DOHH2 (cell line): ENCODE measurements around the gene FRS3.

Experiments
- H3F3A ChIP-seq: fragments of 200-600 bp; sonication (generic), shearing (Covaris generic); 2 replicates; pipeline ENCODE4 v1.6.0; 2016; ENCODE audit warnings: antibody characterized with exemption, mild to moderate bottlenecking; ENCODE audit not compliant: control insufficient read depth, insufficient read depth
- H3K27ac ChIP-seq: fragments of 200-600 bp; sonication (generic); 2 replicates; pipeline ENCODE4 v1.5.1; 2014; ENCODE audit warnings: low read depth, mild to moderate bottlenecking, low read length, moderate library complexity
- H3K27me3 ChIP-seq: fragments of 200-600 bp; sonication (generic); 2 replicates; pipeline ENCODE4 v1.6.1; 2014; ENCODE audit warnings: mild to moderate bottlenecking, low read length, mixed read lengths; ENCODE audit not compliant: control insufficient read depth
- H3K36me3 ChIP-seq: fragments of 200-600 bp; sonication (generic); 2 replicates; pipeline ENCODE4 v1.6.1; 2014; ENCODE audit warnings: mild to moderate bottlenecking, low read length, moderate library complexity, mixed read lengths; ENCODE audit not compliant: control insufficient read depth
- H3K4me1 ChIP-seq: fragments of 200-600 bp; sonication (generic); 2 replicates; pipeline ENCODE4 v1.6.1; 2014; ENCODE audit warnings: mild to moderate bottlenecking, low read length, mixed read lengths; ENCODE audit not compliant: control insufficient read depth
- H3K4me2 ChIP-seq: fragments of 200-600 bp; sonication (generic); 2 replicates; pipeline ENCODE4 v1.6.0; 2014; ENCODE audit warnings: mild to moderate bottlenecking, low read length, moderate library complexity
- H3K4me3 ChIP-seq: fragments of 200-600 bp; sonication (generic); 2 replicates; pipeline ENCODE4 v1.5.1; 2014; ENCODE audit warnings: mild to moderate bottlenecking, low read length, mixed read lengths
- H3K79me2 ChIP-seq: fragments of 200-600 bp; sonication (generic); 2 replicates; pipeline ENCODE4 v1.6.1; 2014; ENCODE audit warnings: mild to moderate bottlenecking, low read length, mixed read lengths; ENCODE audit not compliant: control insufficient read depth
- H3K9me2 ChIP-seq: fragments of 200-600 bp; sonication (generic); replicated peaks from 2 replicates; pipeline ENCODE4 v1.6.1; 2014; ENCODE audit warnings: mild to moderate bottlenecking, low read length, mixed read lengths; ENCODE audit not compliant: control insufficient read depth
- H3K9me3 ChIP-seq: fragments of 200-600 bp; sonication (generic); 2 replicates; pipeline ENCODE4 v1.6.1; 2014; ENCODE audit warnings: antibody characterized with exemption, low read length, mixed read lengths; ENCODE audit not compliant: control insufficient read depth, insufficient read depth
- H4K20me1 ChIP-seq: fragments of 200-600 bp; sonication (generic); 2 replicates; pipeline ENCODE4 v1.6.0; 2014; ENCODE audit warnings: low read depth, mild to moderate bottlenecking, antibody characterized with exemption, low read length, moderate library complexity; ENCODE audit not compliant: control insufficient read depth, insufficient read depth
- EZH2phosphoT487 ChIP-seq: fragments of 200-600 bp; sonication (generic); IDR thresholded peaks from 2 replicates; pipeline ENCODE4 v1.6.1; 2017; ENCODE audit warnings: borderline replicate concordance, mild to moderate bottlenecking, antibody characterized with exemption, low read length, moderate library complexity, mixed read lengths
- TF ChIP-seq, protein P1 (sequence below): fragments of 200-600 bp; sonication (generic); IDR thresholded peaks from one replicate; pipeline ENCODE4 v1.5.1; 2014; ENCODE audit warnings: antibody characterized with exemption, mild to moderate bottlenecking, low read depth, low read length; ENCODE audit not compliant: poor library complexity, severe bottlenecking

The FRS3 gene

DNA sequence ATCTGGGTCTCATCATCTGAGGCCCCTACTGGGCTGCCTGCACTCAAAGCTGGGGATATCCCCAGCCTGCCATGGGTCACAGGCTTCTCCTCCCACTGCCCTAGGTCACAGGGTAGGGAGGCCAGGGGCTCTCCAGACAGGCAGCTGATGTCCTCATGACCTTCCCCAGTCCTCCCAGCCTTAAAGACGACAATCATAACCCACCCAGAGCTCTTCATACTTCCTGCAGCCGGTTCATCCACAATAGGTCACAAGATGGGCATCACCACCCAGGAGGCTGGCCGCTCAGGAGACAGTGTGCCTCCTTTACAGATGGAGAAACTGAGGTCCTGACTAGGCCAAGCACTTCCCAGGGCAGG, 59.5 kb downstream of the FRS3 start:
- Histone ChIP-seq H3K4me3 (no peak overlapping the region), H3K9me3 (no peaks in the 10 kb centered on the region), H3K4me2 (peak overlapping the region; percentile 9; the same call in 1 of the 2 replicates), H3K27me3 (no peaks in the 10 kb centered on the region), H3K79me2 (peaks cover 98% of the 10 kb centered on the region), H3K27ac (no peak overlapping the region), H3F3A (peaks cover 7% of the 10 kb centered on the region), H3K4me1 (peaks cover 98% of the 10 kb centered on the region), H4K20me1 (peaks cover 18% of the 10 kb centered on the region), H3K9me2 (no peaks in the 10 kb centered on the region), H3K36me3 (peaks cover 27% of the 10 kb centered on the region)
- TF ChIP-seq, protein P1, sequence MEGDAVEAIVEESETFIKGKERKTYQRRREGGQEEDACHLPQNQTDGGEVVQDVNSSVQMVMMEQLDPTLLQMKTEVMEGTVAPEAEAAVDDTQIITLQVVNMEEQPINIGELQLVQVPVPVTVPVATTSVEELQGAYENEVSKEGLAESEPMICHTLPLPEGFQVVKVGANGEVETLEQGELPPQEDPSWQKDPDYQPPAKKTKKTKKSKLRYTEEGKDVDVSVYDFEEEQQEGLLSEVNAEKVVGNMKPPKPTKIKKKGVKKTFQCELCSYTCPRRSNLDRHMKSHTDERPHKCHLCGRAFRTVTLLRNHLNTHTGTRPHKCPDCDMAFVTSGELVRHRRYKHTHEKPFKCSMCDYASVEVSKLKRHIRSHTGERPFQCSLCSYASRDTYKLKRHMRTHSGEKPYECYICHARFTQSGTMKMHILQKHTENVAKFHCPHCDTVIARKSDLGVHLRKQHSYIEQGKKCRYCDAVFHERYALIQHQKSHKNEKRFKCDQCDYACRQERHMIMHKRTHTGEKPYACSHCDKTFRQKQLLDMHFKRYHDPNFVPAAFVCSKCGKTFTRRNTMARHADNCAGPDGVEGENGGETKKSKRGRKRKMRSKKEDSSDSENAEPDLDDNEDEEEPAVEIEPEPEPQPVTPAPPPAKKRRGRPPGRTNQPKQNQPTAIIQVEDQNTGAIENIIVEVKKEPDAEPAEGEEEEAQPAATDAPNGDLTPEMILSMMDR: no peak
- TF ChIP-seq EZH2phosphoT487: no peak
